ENCODE results near the gene FAM186B.
"Not testable (repeated sequence)": the region's sequence is repeated elsewhere in the genome, so short reads cannot be mapped to it uniquely, and the experiment has no call there.

Gene FAM186B

GRCh38 chr12:49605539-49605938 lies at the start of gene FAM186B:
FAM186B (minus strand) TSS chr12:49605639; CDS start chr12:49605477, 162 bp downstream.
- not testable (repeated sequence) for DNase-seq

- no peak for DNase-seq
Observed at GRCh38 chr12:49654715-49655114, 49.3 kb upstream of the FAM186B start.

GRCh38 chr12:49652921-49653520 lies 47.6 kb upstream of the FAM186B start:
- no peak for DNase-seq

GRCh38 chr12:49651855-49652254 lies 46.4 kb upstream of the FAM186B start:
- no peak for DNase-seq

GRCh38 chr12:49649892-49650291 lies 44.5 kb upstream of the FAM186B start:
- no peak for DNase-seq

- DNase-seq = no peak
Observed at GRCh38 chr12:49649445-49649844, 44.0 kb upstream of the FAM186B start.

GRCh38 chr12:49648712-49649003 lies 43.2 kb upstream of the FAM186B start:
- no peak for DNase-seq

- DNase-seq = no peak
Observed at GRCh38 chr12:49647827-49648711, 42.6 kb upstream of the FAM186B start.

- no peak for DNase-seq
Observed at GRCh38 chr12:49646871-49647654, 41.6 kb upstream of the FAM186B start.

- DNase-seq = no peak
Observed at GRCh38 chr12:49646331-49646830, 40.9 kb upstream of the FAM186B start.

- DNase-seq = no peak
Observed at GRCh38 chr12:49645146-49646039, 40.0 kb upstream of the FAM186B start.

GRCh38 chr12:49644620-49644994 lies 39.2 kb upstream of the FAM186B start:
- peak; percentile 84 for DNase-seq

GRCh38 chr12:49643961-49644619 lies 38.7 kb upstream of the FAM186B start:
- DNase-seq = no peak

- DNase-seq = no peak
Observed at GRCh38 chr12:49643135-49643534, 37.7 kb upstream of the FAM186B start.

- no peak for DNase-seq
Observed at GRCh38 chr12:49642370-49642802, 36.9 kb upstream of the FAM186B start.

GRCh38 chr12:49641748-49642369 lies 36.4 kb upstream of the FAM186B start:
- DNase-seq = no peak

GRCh38 chr12:49636979-49637755 lies 31.7 kb upstream of the FAM186B start:
- DNase-seq = peak; percentile 69

GRCh38 chr12:49636574-49636973 lies 31.1 kb upstream of the FAM186B start:
- DNase-seq = no peak

GRCh38 chr12:49635656-49636055 lies 30.2 kb upstream of the FAM186B start:
- no peak for DNase-seq

GRCh38 chr12:49635036-49635435 lies 29.6 kb upstream of the FAM186B start:
- DNase-seq = no peak

All from activated CD4-positive, alpha-beta T cell treated with anti-CD3 and anti-CD28 coated beads for 48 hours (primary cell).